ENCODE results near the gene ZNF860. TPM values are rescaled to one million over a fixed set of nuclear protein-coding genes. Genes with fewer than 3 reads are reported as not detected.

ZNF860 gene
- total and polyA plus RNA-seq, 2 donors (not counting 1 experiment from before 2014, with no cell fraction given) = 16.2 to 41.4 TPM

DNA sequence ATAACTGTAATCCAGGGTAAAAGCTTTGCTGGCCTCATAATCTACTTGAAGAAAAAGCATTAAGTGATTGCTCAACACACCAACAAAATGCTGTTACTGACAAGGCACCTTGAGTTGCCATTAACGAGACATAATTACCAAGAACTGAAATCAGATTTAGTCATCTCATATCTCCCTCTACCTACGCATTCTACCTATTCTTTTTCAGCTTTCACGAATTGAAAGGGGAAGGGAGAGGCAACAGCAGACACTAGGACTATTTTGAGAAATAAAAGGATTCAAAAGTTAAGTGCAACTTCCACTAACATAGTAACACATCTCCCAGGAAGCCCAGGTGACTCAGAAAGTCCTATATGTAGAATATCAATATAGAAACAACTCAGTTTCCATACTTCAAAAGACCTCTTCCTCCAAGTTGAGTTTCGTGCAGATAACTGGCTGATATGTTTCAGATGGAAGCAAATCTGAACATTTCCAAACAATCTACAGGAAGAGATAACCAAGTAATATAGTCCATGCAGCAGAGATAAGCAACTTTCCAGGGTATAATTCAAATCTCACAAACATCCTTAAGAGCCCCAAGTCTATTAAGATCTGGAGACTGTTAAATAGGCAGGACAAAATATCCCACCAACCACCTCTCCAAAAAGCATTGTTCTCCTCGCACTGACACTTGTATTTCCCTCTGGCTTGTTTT lies 2.4 kb upstream of the ZNF860 start:
- peak overlapping the region; percentile 77 for H3K27ac Mint-ChIP-seq
- DNase-seq = no peak
- Histone ChIP-seq H3K4me2 (replicated peaks; ENCODE audit: low read depth, low read length, poor library complexity, severe bottlenecking) (peak overlapping the region; percentile 81), H3K27ac (ENCODE audit: low read length in 2 of 2) (peak overlapping the region; percentile 4 to 68), H3K36me3 (replicated peaks in 1 of 2; ENCODE audit: control extremely low read depth in 1 of 2, control insufficient read depth in 1 of 2, extremely low read depth in 1 of 2, insufficient read depth in 2 of 2, low read length in 1 of 2) (peaks cover 0 to 30% of the 10 kb centered on the region in 2 experiments), H3K27me3 (replicated peaks in 1 of 4; ENCODE audit: control extremely low read depth in 1 of 4, control insufficient read depth in 3 of 4, insufficient read depth in 4 of 4, low read length in 3 of 4) (no peaks in the 10 kb centered on the region), H3K9me3 (ENCODE audit: control extremely low read depth in 1 of 3, control insufficient read depth in 2 of 3, insufficient read depth in 1 of 3, low read length in 2 of 3) (no peaks in the 10 kb centered on the region), H2AFZ (ENCODE audit: insufficient read depth, low read depth, low read length, poor library complexity, severe bottlenecking) (no peak overlapping the region), H4K20me1 (ENCODE audit: control insufficient read depth, insufficient read depth, low read length, poor library complexity, severe bottlenecking) (no peaks in the 10 kb centered on the region), H3K4me3 (ENCODE audit: control extremely low read depth in 1 of 5, extremely low read depth in 1 of 5, insufficient read depth in 1 of 5, low read depth in 2 of 5, low read length in 4 of 5) (peak overlapping the region; percentile 18 to 95 (median 88)), H3K4me1 (ENCODE audit: control insufficient read depth in 2 of 2, insufficient read depth in 2 of 2, low read length in 2 of 2) (peaks cover 75 to 78% of the 10 kb centered on the region in 2 donors), H3K79me2 (ENCODE audit: control insufficient read depth, insufficient read depth, low read length) (peaks cover 98% of the 10 kb centered on the region), H3K9ac (ENCODE audit: low read length) (peak overlapping the region; percentile 54)
- peak overlapping the region; percentile 99 for H3K4me3 Mint-ChIP-seq
- H3K9me3 Mint-ChIP-seq (ENCODE audit: insufficient read depth) = no peaks in the 10 kb centered on the region
- POLR2A ChIA-PET = interaction anchor here (0.6 to 1.4 kb wide), 2 partner anchors 10 to 27 kb away, joined by 3 to 4 read pairs; no protein-coding TSS in a partner anchor
- TF ChIP-seq, protein P1, sequence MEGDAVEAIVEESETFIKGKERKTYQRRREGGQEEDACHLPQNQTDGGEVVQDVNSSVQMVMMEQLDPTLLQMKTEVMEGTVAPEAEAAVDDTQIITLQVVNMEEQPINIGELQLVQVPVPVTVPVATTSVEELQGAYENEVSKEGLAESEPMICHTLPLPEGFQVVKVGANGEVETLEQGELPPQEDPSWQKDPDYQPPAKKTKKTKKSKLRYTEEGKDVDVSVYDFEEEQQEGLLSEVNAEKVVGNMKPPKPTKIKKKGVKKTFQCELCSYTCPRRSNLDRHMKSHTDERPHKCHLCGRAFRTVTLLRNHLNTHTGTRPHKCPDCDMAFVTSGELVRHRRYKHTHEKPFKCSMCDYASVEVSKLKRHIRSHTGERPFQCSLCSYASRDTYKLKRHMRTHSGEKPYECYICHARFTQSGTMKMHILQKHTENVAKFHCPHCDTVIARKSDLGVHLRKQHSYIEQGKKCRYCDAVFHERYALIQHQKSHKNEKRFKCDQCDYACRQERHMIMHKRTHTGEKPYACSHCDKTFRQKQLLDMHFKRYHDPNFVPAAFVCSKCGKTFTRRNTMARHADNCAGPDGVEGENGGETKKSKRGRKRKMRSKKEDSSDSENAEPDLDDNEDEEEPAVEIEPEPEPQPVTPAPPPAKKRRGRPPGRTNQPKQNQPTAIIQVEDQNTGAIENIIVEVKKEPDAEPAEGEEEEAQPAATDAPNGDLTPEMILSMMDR (IDR thresholded peaks at IDR 0.05) = no peak
- TF ChIP-seq EZH2 (IDR thresholded peaks at IDR 0.05; ENCODE audit: borderline replicate concordance, insufficient read depth, low read depth, low read length, poor library complexity, severe bottlenecking) = no peak
- no peak for ATAC-seq (ENCODE audit: low read depth)
- WGBS (ENCODE audit: insufficient coverage) = 0% methylated on average over 1 of the region's 5 CpGs
- CTCF ChIA-PET = interaction anchor here (0.9 to 1.3 kb wide), 2 partner anchors 40 to 165 kb away, joined by 3 read pairs; no protein-coding TSS in a partner anchor
- H3K4me1 Mint-ChIP-seq = peaks cover 82% of the 10 kb centered on the region
- no peaks in the 10 kb centered on the region for H3K27me3 Mint-ChIP-seq
- intact Hi-C loops (cut with micrococcal nuclease) = no loop called here
